NCI-H2081 (cell line): ENCODE results near the gene KYAT1.
"Not testable (repeated sequence)": the region's sequence is repeated elsewhere in the genome, so short reads cannot be mapped to it uniquely, and the experiment has no call there.

Experiments
- DNase-seq, 2 experiments: peaks; one replicate each; lab custom pipeline; 2025; lab: John Stamatoyannopoulos, UW

The KYAT1 gene

GRCh38 chr9:128818839-128819715 lies 62.7 kb downstream of the KYAT1 start:
- DNase-seq, result peak in 1 of 2 experiments; percentile 61

DNA sequence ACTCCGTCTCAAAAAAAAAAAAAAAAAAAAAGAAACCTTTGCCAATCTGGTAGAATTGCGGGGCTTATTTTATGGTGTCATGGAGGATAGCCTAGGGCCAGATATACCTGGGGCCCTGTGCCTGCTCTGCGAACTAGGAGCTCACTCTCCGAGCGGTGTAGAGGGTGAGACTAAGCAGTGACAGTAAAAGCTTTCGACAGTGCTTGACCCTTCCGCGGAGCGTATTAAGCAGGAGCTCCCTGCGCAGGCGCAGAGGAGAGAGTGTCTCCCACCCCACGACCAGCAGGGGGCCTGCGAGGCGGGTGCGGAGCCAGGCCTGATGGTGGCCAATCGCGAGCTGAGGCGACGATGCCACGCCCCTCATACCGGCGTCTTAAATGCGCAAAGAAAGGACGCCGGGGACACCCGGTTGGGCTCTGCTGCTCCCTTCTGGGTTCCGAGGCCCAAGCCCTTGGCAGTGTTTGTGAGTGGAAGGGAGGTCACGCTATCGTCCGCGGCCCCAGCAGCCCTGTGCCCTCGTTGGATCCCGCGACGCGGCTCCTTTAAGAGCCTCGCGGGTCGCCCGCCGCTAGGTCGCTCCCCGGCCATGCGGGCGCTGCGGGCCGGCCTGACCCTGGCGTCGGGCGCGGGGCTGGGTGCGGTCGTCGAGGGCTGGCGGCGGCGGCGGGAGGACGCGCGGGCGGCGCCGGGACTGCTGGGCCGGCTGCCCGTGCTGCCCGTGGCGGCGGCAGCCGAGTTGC lies 63.5 kb downstream of the KYAT1 start, which contains the start of gene ENDOG:
TSS of gene ENDOG (plus strand) at position 402 of the 740 bp plus-strand sequence. CDS start at position 587, 185 bp downstream.
- DNase-seq, result peak; percentile 98 to 99

- DNase-seq, result no peak
Measured at GRCh38 chr9:128810873-128811272, 70.9 kb downstream of the KYAT1 start.

DNA sequence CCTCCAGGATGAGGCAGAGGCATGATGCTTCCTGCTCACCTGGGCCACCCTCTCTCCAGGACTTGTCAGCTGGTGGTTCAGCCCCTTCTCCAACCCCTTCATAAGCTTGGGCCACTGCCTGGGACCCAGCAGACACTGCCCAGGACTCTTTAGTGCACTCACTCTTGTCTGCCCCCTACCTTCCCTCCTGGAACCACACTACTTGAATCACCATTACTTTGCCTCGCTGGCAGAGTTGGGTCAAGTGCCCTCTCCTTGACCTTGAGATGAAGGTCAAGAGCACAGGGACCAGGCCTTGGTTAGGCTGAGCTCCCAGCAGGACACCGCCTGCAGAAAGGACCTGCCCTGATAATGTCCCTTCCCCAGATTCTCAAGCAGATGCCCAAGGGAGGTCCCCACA lies 71.9 kb downstream of the KYAT1 start:
- no peak for DNase-seq

GRCh38 chr9:128809036-128809599 lies 72.6 kb downstream of the KYAT1 start:
- no peak for DNase-seq

- no peak for DNase-seq
Measured at GRCh38 chr9:128808543-128808942, 73.2 kb downstream of the KYAT1 start.

- no peak for DNase-seq
Measured at GRCh38 chr9:128807827-128808226, 73.9 kb downstream of the KYAT1 start.

GRCh38 chr9:128805661-128806060 lies 76.1 kb downstream of the KYAT1 start:
- no peak for DNase-seq

- DNase-seq, result no peak
Measured at GRCh38 chr9:128802482-128802881, 79.3 kb downstream of the KYAT1 start.

DNA sequence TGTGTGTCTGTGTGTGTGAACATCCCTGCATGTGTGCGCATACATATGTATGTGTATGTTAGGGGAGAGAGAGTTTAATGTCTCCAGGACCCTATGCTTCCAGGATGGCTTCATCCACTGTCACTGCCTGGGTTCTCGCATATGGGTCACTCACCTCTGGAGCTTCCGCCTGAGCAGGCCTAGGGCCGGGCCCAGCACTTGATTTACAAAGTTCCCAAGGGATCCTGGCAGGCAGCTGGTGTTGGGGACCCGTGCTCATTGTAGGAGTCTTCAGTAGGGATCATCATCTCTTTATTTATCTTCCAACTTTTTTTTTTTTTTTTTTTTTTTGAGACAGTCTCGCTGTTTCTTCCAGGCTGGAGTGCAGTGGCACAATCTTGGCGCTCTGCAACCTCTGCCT lies 81.7 kb downstream of the KYAT1 start:
- no peak for DNase-seq

GRCh38 chr9:128798896-128799295 lies 82.9 kb downstream of the KYAT1 start:
- no peak for DNase-seq

DNA sequence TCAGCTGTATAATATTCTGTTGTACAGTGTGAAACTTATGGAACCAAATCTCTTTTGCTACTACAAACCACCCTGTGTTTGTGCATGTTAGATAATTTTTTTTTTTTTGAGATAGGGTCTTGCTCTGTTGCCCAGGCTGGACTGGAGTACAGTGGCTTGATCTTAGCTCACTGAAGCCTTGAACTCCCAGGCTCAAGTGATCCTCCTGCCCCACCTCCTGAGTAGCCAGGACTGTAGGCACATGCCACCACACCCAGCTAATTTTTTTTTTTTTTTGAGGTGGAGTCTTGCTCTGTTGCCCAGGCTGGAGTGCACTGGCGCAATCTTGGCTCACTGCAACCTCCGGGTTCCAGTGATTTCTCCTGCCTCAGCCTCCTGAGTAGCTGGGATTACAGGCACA lies 86.8 kb downstream of the KYAT1 start:
- not testable (repeated sequence) for DNase-seq

DNA sequence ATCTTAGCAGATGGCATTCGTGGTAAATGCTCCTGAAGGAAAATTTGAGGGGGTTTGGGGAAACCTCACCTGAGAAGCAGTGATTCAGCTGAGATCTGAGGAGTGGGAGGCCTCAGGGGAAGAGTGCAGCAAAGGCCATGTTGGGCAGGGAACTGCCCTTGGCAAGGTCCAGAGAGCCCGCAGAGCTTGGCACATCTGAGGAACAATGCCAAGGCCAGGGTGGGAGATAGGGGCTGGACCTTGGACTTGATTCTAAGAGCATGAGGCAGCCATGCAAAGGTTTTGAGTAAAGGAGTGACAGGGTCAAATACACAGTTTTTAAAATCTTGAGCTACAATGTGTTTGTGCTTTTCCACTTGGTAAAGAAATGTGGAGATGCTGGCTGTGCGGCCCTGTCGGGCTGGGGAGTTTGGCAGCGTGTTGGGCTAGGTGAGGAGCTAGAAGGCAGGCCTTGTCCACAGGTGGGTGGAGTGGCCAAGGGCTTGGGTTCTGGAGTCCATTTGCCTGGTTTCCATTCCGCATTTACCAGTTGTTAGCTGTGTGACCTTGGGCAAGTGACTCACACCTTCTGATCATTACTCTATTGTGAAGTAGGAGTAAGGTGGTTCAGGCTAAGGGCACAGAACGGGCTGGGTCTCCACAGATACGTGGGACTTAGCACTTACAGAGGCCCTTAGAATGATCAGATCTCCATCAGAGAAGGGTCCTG lies 88.6 kb downstream of the KYAT1 start:
- no peak for DNase-seq

DNA sequence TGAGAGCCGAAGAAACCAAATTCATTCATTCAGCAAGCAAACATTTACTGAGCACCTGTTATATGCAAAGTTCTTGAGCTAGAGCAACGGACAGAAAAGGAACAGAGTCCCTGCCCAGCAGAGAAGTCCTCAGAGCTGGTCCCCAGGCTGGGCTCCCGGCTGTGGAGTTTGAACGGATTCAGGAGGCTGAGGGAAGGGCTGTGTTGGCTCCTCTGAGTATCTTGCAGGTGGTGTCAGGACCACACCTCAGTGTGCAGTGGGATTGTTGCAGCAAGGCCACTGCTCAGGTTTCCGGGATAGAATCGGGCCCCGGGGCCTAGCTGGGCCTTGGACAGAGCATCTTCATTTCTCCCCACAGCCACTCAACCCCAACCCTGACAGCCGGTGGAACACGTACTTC lies 89.6 kb downstream of the KYAT1 start:
- DNase-seq, result no peak

GRCh38 chr9:128790536-128790935 lies 91.2 kb downstream of the KYAT1 start:
- DNase-seq, result no peak

GRCh38 chr9:128788445-128788844 lies 93.3 kb downstream of the KYAT1 start:
- DNase-seq, result no peak

DNA sequence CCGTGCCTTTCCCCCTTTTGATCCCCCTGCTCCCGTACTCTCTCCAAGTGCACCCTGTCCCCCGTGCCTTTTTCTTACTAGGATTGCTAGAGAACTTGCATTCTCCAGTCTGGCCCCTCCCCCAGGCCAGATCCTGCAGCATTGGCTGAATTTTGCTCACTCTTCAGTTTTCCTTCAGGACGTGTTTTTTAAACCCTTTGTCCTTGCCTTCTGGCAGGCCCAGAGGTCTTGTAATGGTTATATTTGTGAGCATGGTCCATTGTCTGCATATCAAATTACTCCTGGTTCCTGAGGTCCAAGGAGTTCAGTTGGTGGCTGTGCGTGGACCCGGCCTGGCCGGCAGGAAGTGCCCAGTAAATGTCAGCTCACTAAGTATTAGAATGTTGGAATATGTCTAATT lies 94.1 kb downstream of the KYAT1 start:
- DNase-seq, result no peak

DNA sequence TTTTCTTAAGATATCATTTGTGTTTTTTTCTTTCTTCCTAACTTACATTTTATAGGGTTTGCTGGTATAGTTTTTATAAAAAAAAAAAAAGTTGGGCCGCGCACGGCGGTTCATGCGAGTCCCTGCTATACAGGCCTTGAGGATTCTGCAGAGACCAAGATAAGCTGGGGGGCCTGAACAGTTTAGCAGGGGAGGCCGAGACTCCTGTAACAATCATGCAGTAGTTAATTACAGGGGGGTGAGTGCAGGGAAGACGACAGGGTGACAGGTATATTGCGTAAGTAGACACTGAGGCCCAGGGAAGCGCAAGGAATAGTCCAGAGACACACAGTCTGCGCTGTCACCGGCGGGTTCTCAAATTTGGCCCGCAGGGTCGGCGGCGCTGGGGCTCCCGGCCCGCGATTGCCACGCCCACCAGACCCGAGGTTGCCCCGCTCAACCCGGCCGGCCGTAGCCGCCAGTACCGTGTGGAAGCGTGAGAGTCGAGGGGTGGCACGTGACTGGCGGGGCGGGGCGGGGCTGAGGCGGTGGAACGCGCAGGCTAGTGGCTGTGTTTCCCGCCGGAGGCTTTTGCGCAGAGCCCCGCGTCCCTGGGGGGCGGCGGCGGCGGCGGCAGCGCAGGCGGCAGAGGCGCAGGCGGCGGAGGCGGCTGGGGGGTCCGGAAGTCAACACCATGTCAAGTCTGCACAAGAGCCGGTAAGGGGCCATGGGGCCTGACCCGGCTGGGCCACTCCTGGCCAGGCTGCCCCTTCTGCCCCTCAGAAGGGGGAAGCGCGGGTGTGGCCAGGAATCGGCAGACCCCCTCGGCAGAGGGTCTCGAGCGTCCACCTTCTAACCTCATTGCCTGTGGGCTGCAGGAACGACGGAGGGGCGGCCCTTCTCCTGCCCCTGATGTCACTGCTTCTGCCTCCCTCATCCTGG lies 94.8 kb downstream of the KYAT1 start, which contains the start of gene TBC1D13:
TSS of gene TBC1D13 (plus strand) at position 573 of the 921 bp plus-strand sequence. CDS start at position 674, 101 bp downstream.
- peak; percentile 77 to 82 for DNase-seq

DNA sequence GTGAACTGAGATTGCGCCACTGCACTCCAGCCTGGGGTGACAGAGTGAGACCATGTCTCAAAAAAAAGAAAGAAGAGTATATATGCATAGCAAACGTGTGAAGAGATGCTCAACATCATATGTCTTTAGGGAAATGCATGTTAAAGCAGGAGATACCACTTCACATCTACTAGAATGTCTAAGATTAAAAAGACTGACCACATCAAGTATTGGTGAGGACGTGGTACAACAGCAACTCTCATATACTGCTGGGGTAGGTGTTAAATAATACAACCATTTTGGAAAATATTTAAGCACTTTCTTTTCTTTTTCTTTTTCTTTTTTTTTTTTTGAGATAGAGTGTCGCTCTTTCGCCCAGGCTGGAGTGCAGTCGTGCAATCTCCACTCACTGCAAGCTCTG lies 96.3 kb downstream of the KYAT1 start:
- DNase-seq, result no peak
